ENCODE data around the gene LILRA2.
"Not testable (repeated sequence)": the region's sequence is repeated elsewhere in the genome, so short reads cannot be mapped to it uniquely, and the experiment has no call there.

The LILRA2 gene

GRCh38 chr19:54570316-54570715 is 3.3 kb upstream of the LILRA2 start:
- in situ Hi-C loops (cut with MboI; ENCODE audit: low sequenced_read_pairs) = no loop called here

GRCh38 chr19:54571715-54572615 is 1.6 kb upstream of the LILRA2 start:
- in situ Hi-C loops (cut with MboI; ENCODE audit: low sequenced_read_pairs) = not testable (repeated sequence)

GRCh38 chr19:54572696-54573311 is 786 bp upstream of the LILRA2 start:
- in situ Hi-C loops (cut with MboI; ENCODE audit: low sequenced_read_pairs) = no loop called here

- in situ Hi-C loops (cut with MboI; ENCODE audit: low sequenced_read_pairs) = no loop called here
Observed at GRCh38 chr19:54574051-54574450, 461 bp downstream of the LILRA2 start.

- in situ Hi-C loops (cut with MboI; ENCODE audit: low sequenced_read_pairs) = loop anchor here (5.0 kb wide), 1 partner anchor 277 kb away; no protein-coding TSS in a partner anchor
Observed at GRCh38 chr19:54574527-54575056, 1.0 kb downstream of the LILRA2 start.

- in situ Hi-C loops (cut with MboI; ENCODE audit: low sequenced_read_pairs) = loop anchor here (5.0 kb wide), 1 partner anchor 278 kb away; no protein-coding TSS in a partner anchor
Observed at GRCh38 chr19:54575205-54575604, 1.6 kb downstream of the LILRA2 start.

GRCh38 chr19:54576411-54576976 is 2.9 kb downstream of the LILRA2 start:
- in situ Hi-C loops (cut with MboI; ENCODE audit: low sequenced_read_pairs) = loop anchor here (5.0 kb wide), 1 partner anchor 279 kb away; no protein-coding TSS in a partner anchor

GRCh38 chr19:54577334-54577733 is 3.7 kb downstream of the LILRA2 start:
- in situ Hi-C loops (cut with MboI; ENCODE audit: low sequenced_read_pairs) = loop anchor here (5.0 kb wide), 1 partner anchor 280 kb away; no protein-coding TSS in a partner anchor

GRCh38 chr19:54578268-54578667 is 4.7 kb downstream of the LILRA2 start:
- in situ Hi-C loops (cut with MboI; ENCODE audit: low sequenced_read_pairs) = loop anchor here (5.0 kb wide), 1 partner anchor 281 kb away; no protein-coding TSS in a partner anchor

- in situ Hi-C loops (cut with MboI; ENCODE audit: low sequenced_read_pairs) = no loop called here
Observed at GRCh38 chr19:54586397-54586796, 12.8 kb downstream of the LILRA2 start.

GRCh38 chr19:54587026-54587425 is 13.4 kb downstream of the LILRA2 start:
- in situ Hi-C loops (cut with MboI; ENCODE audit: low sequenced_read_pairs) = no loop called here

GRCh38 chr19:54593445-54593844 is 19.9 kb downstream of the LILRA2 start, which contains the start of gene LILRA1:
LILRA1 (plus strand) TSS chr19:54593632; CDS start chr19:54594245, 613 bp downstream.
- in situ Hi-C loops (cut with MboI; ENCODE audit: low sequenced_read_pairs) = not testable (repeated sequence)

GRCh38 chr19:54593931-54594626 is 20.5 kb downstream of the LILRA2 start:
- in situ Hi-C loops (cut with MboI; ENCODE audit: low sequenced_read_pairs) = not testable (repeated sequence)

GRCh38 chr19:54594737-54595136 is 21.1 kb downstream of the LILRA2 start:
- in situ Hi-C loops (cut with MboI; ENCODE audit: low sequenced_read_pairs) = no loop called here

GRCh38 chr19:54595680-54596436 is 22.3 kb downstream of the LILRA2 start:
- in situ Hi-C loops (cut with MboI; ENCODE audit: low sequenced_read_pairs) = not testable (repeated sequence)

- in situ Hi-C loops (cut with MboI; ENCODE audit: low sequenced_read_pairs) = no loop called here
Observed at GRCh38 chr19:54600212-54600611, 26.6 kb downstream of the LILRA2 start.

- in situ Hi-C loops (cut with MboI; ENCODE audit: low sequenced_read_pairs) = no loop called here
Observed at GRCh38 chr19:54606230-54606629, 32.6 kb downstream of the LILRA2 start.

GRCh38 chr19:54606891-54607784 is 33.5 kb downstream of the LILRA2 start:
- in situ Hi-C loops (cut with MboI; ENCODE audit: low sequenced_read_pairs) = no loop called here

GRCh38 chr19:54607785-54608150 is 34.2 kb downstream of the LILRA2 start:
- in situ Hi-C loops (cut with MboI; ENCODE audit: low sequenced_read_pairs) = no loop called here

Data from HL-60/S4 treated with retinoic acid at 250 ng/mL for 4 days and 3 days (cell line).